Liver (tissue), 9 donors: ENCODE results near the gene SNAI3. TPM values are rescaled to one million over a fixed set of nuclear protein-coding genes. Genes with fewer than 3 reads are reported as not detected.

Experiments
- DNase-seq: peaks from one replicate; pipeline ENCODE4 v3.0.0-alpha.2; 2017; ENCODE audit warnings: low spot score
- H3K27ac ChIP-seq, 2 donors: one replicate each; pipeline ENCODE4 v1.7.0; 2013; ENCODE audit warnings: inconsistent platforms in 2 of 2, low read length in 2 of 2, control low read depth in 1 of 2, low read depth in 1 of 2, mild to moderate bottlenecking in 1 of 2
- H3K27me3 ChIP-seq, 4 donors: one replicate each; pipeline versions ENCODE4 v1.6.1 to v1.7.0; 2013; ENCODE audit warnings: low read length in 3 of 4, inconsistent platforms in 1 of 4, mild to moderate bottlenecking in 1 of 4, moderate library complexity in 1 of 4; ENCODE audit not compliant: control insufficient read depth in 4 of 4, insufficient read depth in 4 of 4
- H3K36me3 ChIP-seq, 4 donors: one replicate each; pipeline versions ENCODE4 v1.6.1 to v1.7.0; 2013; ENCODE audit warnings: low read length in 3 of 4, mild to moderate bottlenecking in 3 of 4, low read depth in 1 of 4, moderate library complexity in 1 of 4; ENCODE audit not compliant: control insufficient read depth in 4 of 4, insufficient read depth in 3 of 4
- H3K4me1 ChIP-seq, 4 donors: one replicate each; pipeline versions ENCODE4 v1.6.1 to v1.7.0; 2013; ENCODE audit warnings: low read length in 3 of 4, mild to moderate bottlenecking in 3 of 4, moderate library complexity in 1 of 4; ENCODE audit not compliant: control insufficient read depth in 4 of 4, insufficient read depth in 4 of 4
- H3K4me3 ChIP-seq, 3 donors: one replicate each; pipeline versions ENCODE4 v1.6.1 to v1.7.0; 2013; ENCODE audit warnings: low read length in 3 of 3, control low read depth in 1 of 3, low read depth in 1 of 3, mild to moderate bottlenecking in 1 of 3
- H3K9ac ChIP-seq, 2 donors: one replicate each; pipeline ENCODE4 v1.7.0; 2013; ENCODE audit warnings: low read length in 2 of 2, mild to moderate bottlenecking in 2 of 2, moderate library complexity in 2 of 2, control low read depth in 1 of 2, low read depth in 1 of 2
- H3K9me3 ChIP-seq, 4 donors: one replicate each; pipeline versions ENCODE4 v1.6.1 to v1.7.0; 2013; ENCODE audit warnings: low read length in 3 of 4; ENCODE audit not compliant: control insufficient read depth in 4 of 4
- CTCF ChIP-seq: fragments of 150-350 bp; IDR thresholded peaks from 2 replicates; pipeline ENCODE4 v1.5.1; 2017; ENCODE audit warnings: improper control_type of control experiment, low read depth, low read length; ENCODE audit not compliant: missing input control
- EGR1 ChIP-seq, 2 donors: IDR thresholded peaks; 2 replicates each; pipeline ENCODE4 v1.6.1; 2016 to 2018; ENCODE audit warnings: antibody characterized with exemption in 2 of 2, low read depth in 2 of 2
- FOXA2 ChIP-seq: IDR thresholded peaks from 2 replicates; pipeline ENCODE4 v1.6.1; 2016; ENCODE audit warnings: antibody characterized with exemption
- GABPA ChIP-seq, 2 donors: IDR thresholded peaks in 1 of 2; conservative IDR thresholded peaks in 1 of 2; 2 replicates each; pipeline ENCODE4 v1.6.1; 2016; ENCODE audit warnings: antibody characterized with exemption in 2 of 2, mild to moderate bottlenecking in 1 of 2, moderate library complexity in 1 of 2
- HNF4A ChIP-seq, 2 donors: conservative IDR thresholded peaks; 2 replicates each; pipeline ENCODE4 v1.6.1; 2016; ENCODE audit warnings: antibody characterized with exemption in 2 of 2, mild to moderate bottlenecking in 2 of 2
- HNF4G ChIP-seq: IDR thresholded peaks from 2 replicates; pipeline ENCODE4 v1.6.1; 2016; ENCODE audit warnings: antibody characterized with exemption
- JUND ChIP-seq, 2 donors: IDR thresholded peaks; 2 replicates each; pipeline ENCODE4 v1.6.1; 2016; ENCODE audit warnings: antibody characterized with exemption in 2 of 2
- NR2F2 ChIP-seq: IDR thresholded peaks from 2 replicates; pipeline ENCODE4 v1.6.1; 2016; ENCODE audit warnings: antibody characterized with exemption
- RAD21 ChIP-seq, 2 donors: IDR thresholded peaks; 2 replicates each; pipeline ENCODE4 v1.6.1; 2016; ENCODE audit warnings: antibody characterized with exemption in 2 of 2, mild to moderate bottlenecking in 2 of 2
- RXRA ChIP-seq, 2 donors: IDR thresholded peaks; 2 replicates each; pipeline ENCODE4 v1.6.1; 2017 to 2018; ENCODE audit warnings: antibody characterized with exemption in 2 of 2, mild to moderate bottlenecking in 1 of 2
- SP1 ChIP-seq: IDR thresholded peaks from 2 replicates; pipeline ENCODE4 v1.6.1; 2018; ENCODE audit warnings: antibody characterized with exemption, mild to moderate bottlenecking
- YY1 ChIP-seq: IDR thresholded peaks from 2 replicates; pipeline ENCODE4 v1.6.1; 2016; ENCODE audit warnings: antibody characterized with exemption, mild to moderate bottlenecking
- WGBS: extraction: QIAGEN DNeasy Blood & Tissue Kit; methylation state at CpG from one replicate; pipeline ENCODE4 v1.1.7; 2013; 5-methylcytosine and 5-hydroxymethylcytosine counted together
- polyA plus RNA-seq, 2 donors: library from polyadenylated mRNA; stranded (reverse) in 1 of 2; unstranded in 1 of 2; fragments of 200-250 nt in 1 of 2; fragments of >200 nt in 1 of 2; fragmentation: Nextera tagmentation in 1 of 2; extraction: Ambion mirVana in 1 of 2; gene quantifications; one replicate each; pipeline versions ENCODE4 v1.2.1 to v1.2.3, GENCODE V29; 2013 to 2015
- total RNA-seq, 2 donors: library from RNA; depleted of rRNA; stranded (reverse); fragments of >200 nt; gene quantifications; one replicate each; pipeline ENCODE4 v1.2.3, GENCODE V29; 2014
- TF ChIP-seq, protein P1 (sequence below): IDR thresholded peaks from 2 replicates; pipeline ENCODE4 v1.6.1; 2016; ENCODE audit warnings: antibody characterized with exemption, mild to moderate bottlenecking
- donor health status: healthy.
- donor health status: healthy.
- donor health status: healthy.
- donor health status: healthy.
- donor health status: healthy.

Gene SNAI3
- total and polyA plus RNA-seq, 4 donors, result 0.05 to 0.48 (median 0.20) TPM

DNA sequence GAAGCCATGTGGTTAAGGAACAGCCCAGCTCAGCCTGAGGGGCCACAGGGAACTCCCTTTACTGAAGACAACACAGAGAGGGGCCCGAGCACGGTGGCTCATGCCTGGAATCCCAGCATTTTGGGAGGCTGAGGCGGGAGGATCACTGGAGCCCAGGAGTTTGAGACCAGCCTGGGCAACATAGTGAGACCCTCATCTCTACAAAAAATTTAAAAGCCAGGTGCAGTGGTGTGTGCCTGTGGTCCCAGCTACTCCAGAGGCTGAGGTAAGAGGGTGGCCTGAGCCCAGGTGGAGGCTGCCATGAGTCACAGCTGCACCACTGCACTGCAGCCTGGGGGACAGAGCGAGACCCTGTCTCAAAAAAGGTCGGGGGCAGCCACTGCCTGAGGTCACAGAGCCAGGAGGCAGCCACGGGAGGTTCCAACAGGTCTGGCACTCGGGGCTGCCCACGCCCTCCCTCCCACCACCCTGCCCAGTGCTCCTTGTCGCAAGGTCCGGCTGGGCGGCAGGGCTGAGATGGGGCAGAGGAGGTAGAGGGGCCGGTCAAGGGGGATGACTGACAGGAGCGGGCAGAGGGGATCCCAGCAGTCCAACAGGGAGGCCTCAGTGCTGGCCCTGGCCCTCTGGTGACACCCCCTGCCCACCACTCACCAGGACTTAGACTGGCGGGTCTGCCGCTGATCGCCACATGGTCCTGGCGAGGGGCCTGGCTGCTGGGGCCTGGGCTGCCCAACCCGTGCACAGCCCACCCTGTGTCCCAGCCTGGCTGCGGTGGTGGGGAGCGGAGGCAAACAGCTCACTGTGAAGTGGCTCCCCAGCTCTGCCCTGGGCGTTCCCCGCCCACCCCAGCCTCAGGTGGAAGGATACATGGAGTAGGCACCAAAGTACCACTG is 38.9 kb downstream of the SNAI3 start:
- H3K36me3 ChIP-seq, result peaks cover 0 to 3% (median 2%) of the 10 kb centered on the region in 4 donors
- no peak for DNase-seq

GRCh38 chr16:88646345-88647034 is 39.8 kb downstream of the SNAI3 start:
- Histone ChIP-seq H3K4me3 (no peak overlapping the region), H3K9me3 (no peaks in the 10 kb centered on the region), H3K27me3 (no peaks in the 10 kb centered on the region), H3K9ac (no peak overlapping the region), H3K27ac (no peak overlapping the region), H3K36me3 (peaks cover 0 to 2% (median under 1%) of the 10 kb centered on the region in 4 donors), H3K4me1 (peaks cover 0 to 11% (median 3%) of the 10 kb centered on the region in 4 donors)
- WGBS, result 92% methylated on average over 28 of the region's 28 CpGs
- DNase-seq, result no peak
- TF ChIP-seq HNF4A (conservative IDR thresholded peaks at IDR 0.05), result no peak
- no peak for TF ChIP-seq FOXA2
- TF ChIP-seq, protein P1, sequence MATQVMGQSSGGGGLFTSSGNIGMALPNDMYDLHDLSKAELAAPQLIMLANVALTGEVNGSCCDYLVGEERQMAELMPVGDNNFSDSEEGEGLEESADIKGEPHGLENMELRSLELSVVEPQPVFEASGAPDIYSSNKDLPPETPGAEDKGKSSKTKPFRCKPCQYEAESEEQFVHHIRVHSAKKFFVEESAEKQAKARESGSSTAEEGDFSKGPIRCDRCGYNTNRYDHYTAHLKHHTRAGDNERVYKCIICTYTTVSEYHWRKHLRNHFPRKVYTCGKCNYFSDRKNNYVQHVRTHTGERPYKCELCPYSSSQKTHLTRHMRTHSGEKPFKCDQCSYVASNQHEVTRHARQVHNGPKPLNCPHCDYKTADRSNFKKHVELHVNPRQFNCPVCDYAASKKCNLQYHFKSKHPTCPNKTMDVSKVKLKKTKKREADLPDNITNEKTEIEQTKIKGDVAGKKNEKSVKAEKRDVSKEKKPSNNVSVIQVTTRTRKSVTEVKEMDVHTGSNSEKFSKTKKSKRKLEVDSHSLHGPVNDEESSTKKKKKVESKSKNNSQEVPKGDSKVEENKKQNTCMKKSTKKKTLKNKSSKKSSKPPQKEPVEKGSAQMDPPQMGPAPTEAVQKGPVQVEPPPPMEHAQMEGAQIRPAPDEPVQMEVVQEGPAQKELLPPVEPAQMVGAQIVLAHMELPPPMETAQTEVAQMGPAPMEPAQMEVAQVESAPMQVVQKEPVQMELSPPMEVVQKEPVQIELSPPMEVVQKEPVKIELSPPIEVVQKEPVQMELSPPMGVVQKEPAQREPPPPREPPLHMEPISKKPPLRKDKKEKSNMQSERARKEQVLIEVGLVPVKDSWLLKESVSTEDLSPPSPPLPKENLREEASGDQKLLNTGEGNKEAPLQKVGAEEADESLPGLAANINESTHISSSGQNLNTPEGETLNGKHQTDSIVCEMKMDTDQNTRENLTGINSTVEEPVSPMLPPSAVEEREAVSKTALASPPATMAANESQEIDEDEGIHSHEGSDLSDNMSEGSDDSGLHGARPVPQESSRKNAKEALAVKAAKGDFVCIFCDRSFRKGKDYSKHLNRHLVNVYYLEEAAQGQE, result no peak
- TF ChIP-seq RAD21 (IDR thresholded peaks at IDR 0.05), result no peak
- TF ChIP-seq GABPA (IDR thresholded peaks at IDR 0.05 in 1 of 2, conservative IDR thresholded peaks at IDR 0.05 in 1 of 2), result no peak
- no peak for TF ChIP-seq RXRA (IDR thresholded peaks at IDR 0.05)
- no peak for TF ChIP-seq NR2F2
- TF ChIP-seq CTCF, result no peak

More for the DNA sequence above, 38.9 kb downstream of the SNAI3 start:
- Histone ChIP-seq H3K4me1 (peaks cover 0 to 11% (median 3%) of the 10 kb centered on the region in 4 donors), H3K4me3 (no peak overlapping the region), H3K9me3 (no peaks in the 10 kb centered on the region), H3K9ac (no peak overlapping the region), H3K27ac (no peak overlapping the region), H3K27me3 (no peaks in the 10 kb centered on the region)
- TF ChIP-seq HNF4A (conservative IDR thresholded peaks at IDR 0.05), result no peak
- no peak for TF ChIP-seq RXRA (IDR thresholded peaks at IDR 0.05)
- no peak for TF ChIP-seq RAD21 (IDR thresholded peaks at IDR 0.05)
- TF ChIP-seq HNF4G, result no peak
- no peak for TF ChIP-seq GABPA (IDR thresholded peaks at IDR 0.05 in 1 of 2, conservative IDR thresholded peaks at IDR 0.05 in 1 of 2)
- TF ChIP-seq, protein P1, result no peak
- no peak for TF ChIP-seq SP1
- TF ChIP-seq EGR1 (IDR thresholded peaks at IDR 0.05; ENCODE audit: low read depth in 2 of 2), result no peak
- TF ChIP-seq YY1, result no peak
- TF ChIP-seq NR2F2, result no peak
- TF ChIP-seq JUND (IDR thresholded peaks at IDR 0.05), result no peak
- 89% methylated on average over 22 of the region's 22 CpGs for WGBS
